Measurements from ENCODE around the gene GALNT7.

GALNT7 gene

DNA sequence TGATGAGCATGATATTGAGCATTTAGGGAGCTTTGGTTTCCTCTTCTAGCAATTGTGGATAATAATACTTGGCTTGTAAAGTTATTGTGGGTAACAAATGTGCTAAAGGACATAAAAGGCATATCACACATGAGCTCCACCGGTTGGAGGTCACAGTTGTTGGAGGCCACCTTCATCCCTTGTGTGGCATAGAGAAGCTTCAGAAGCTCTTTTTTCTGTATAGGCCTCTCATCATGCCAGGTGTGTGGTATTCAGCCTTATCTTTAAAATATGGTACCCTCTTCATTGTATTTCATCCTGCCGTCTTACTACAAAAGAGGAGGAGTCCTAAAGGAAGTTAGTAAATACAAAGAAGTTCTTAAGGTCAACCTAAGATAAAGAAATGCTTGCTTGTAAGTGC is 99.1 kb downstream of the GALNT7 start:
- no peak for DNase-seq (ENCODE audit: low spot score)

DNA sequence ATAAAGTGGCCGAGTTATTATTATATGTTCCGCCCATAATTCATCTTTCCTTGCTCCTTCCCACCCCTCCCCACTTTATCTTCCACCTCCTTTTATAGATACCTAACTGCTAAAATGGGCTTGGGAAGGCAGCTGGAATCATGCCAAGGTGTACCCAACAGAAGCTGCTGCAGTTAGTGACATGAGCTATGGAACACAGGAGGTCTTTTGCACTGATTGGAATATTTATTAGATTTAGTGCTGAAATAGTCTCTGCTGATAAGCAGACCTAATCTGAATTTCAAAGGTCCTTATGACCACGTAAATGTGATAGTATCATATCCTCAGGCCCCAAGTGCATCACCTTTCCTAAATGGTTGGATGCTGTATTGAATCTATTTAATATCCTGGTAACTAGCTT is 100.7 kb downstream of the GALNT7 start:
- DNase-seq (ENCODE audit: low spot score): no peak

GRCh38 chr4:173270312-173271027 is 101.9 kb downstream of the GALNT7 start:
- DNase-seq (ENCODE audit: low spot score): no peak

GRCh38 chr4:173272314-173272713 is 103.7 kb downstream of the GALNT7 start:
- no peak for DNase-seq (ENCODE audit: low spot score)

- DNase-seq (ENCODE audit: low spot score): no peak
These were observed 104.4 kb downstream of the GALNT7 start for GRCh38 chr4:173272996-173273395.

DNA sequence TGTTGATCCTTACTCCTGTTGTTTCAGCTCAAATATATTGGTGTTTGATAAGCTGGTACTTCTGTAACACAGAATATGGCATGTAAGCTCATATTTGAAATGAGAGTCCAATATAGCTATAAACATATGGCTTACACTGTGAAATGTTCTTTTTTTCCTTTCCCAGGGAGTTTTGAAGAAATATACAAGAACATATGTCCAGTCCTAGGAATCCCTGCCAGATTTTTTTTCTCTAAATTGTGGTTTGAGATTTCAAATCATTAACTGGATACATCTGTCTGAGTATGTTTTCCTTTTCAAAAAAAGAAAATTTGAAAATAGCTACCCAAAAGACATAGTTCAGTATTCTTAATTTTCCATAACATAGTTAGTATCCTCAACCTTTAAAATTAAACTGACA is 105.3 kb downstream of the GALNT7 start:
- no peak for DNase-seq (ENCODE audit: low spot score)

- no peak for DNase-seq (ENCODE audit: low spot score)
These were observed 106.1 kb downstream of the GALNT7 start for GRCh38 chr4:173274744-173275143.

- no peak for DNase-seq (ENCODE audit: low spot score)
These were observed 106.5 kb downstream of the GALNT7 start for GRCh38 chr4:173275150-173275549.

- no peak for DNase-seq (ENCODE audit: low spot score)
These were observed 108.7 kb downstream of the GALNT7 start for GRCh38 chr4:173277340-173277739.

DNA sequence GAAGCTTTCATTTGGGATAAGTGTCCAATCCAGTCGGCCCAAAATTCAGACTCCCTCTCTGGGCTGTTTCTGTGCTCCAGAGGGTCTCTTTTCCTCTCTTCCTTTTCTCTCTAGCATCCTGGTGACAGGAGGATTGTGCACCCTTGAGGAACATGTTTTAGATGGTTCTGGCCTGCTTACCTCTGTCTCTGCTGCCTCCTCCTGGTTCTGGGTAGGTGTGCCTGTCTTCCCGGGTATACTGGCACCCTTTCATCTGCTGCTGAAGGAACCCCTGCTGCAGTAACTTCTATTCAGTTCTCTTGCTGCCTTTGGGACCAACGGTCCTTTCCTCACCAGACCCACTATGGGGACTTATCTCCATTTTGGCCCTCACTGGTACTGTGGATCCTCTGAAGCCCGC is 112.4 kb downstream of the GALNT7 start:
- no peak for DNase-seq (ENCODE audit: low spot score)

- no peak for DNase-seq (ENCODE audit: low spot score)
These were observed 113.0 kb downstream of the GALNT7 start for GRCh38 chr4:173281406-173282255.

DNA sequence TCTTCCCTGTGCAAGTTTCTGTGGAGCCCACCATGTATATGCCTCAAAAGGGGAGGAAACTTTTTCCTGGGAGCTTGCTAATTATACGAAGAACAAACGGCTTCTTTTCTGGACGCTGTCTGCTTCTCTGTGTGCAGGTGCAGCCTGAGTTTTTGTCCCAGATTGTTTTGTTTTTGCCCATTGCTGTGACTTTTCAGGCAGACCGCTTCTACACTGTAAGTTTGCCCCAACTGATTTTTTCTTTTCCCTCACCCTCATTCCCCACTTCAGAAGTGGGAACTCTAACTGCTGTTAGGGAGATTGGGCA is 113.6 kb downstream of the GALNT7 start:
- no peak for DNase-seq (ENCODE audit: low spot score)

DNA sequence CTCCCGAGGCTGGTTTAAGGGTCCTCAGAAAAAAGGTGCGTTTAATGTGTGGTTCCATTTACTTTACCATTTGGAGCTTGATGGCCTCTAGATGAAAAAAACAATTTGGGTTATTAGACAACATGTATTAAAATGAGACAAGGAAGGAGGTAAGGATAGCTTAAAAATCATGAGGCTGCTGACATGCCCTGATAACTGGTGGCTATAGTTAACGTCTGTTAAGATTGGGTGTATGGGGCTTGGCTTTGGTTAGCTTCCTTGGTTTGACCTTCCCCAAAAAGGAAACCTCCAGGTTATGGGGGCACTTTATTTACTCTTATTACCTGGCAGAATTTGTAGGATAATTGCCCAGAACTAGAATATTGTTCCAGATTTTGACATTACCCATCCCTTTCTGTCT is 114.0 kb downstream of the GALNT7 start:
- DNase-seq (ENCODE audit: low spot score): no peak

DNA sequence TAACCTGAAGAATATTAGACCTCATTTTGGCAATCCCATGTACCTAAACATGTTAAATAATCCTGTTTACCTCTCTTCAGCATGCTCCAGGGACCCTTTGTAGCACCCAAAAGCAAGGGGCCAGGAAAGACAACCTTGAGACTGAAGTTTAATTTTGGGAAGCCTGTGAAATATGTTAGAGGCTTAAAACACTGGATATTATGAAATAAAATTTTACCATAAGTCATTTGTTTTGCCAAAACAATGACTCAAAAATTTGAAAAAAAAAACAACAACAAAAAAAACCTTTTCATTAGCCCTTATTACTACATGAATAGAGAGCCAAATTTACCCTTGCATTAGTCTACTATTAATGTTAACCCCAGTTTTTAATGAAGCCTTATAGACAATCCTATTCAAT is 115.9 kb downstream of the GALNT7 start:
- DNase-seq (ENCODE audit: low spot score): no peak

DNA sequence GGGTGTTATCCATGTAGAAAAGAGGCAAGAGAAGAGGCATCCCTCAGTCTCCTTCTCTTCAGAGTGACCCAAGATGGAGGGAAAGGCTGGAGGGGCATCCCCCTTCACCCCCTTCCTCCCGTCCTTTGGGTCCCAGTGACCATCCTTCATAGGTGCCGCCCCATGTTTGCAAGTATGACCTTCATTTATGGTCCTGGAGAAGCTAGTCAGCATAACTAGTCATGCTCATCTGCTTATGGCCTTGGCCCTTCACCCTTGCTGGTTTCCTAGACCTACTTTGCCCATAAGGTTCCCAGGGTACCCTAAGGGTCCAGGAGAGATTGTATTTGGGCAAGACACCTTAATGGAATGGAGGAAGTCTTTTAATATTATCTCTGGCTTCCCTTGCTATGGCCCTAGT is 118.9 kb downstream of the GALNT7 start:
- DNase-seq (ENCODE audit: low spot score): no peak

- peak; percentile 33 for DNase-seq (ENCODE audit: low spot score)
These were observed 119.7 kb downstream of the GALNT7 start for GRCh38 chr4:173288296-173288695.

- DNase-seq (ENCODE audit: low spot score): no peak
These were observed 120.2 kb downstream of the GALNT7 start for GRCh38 chr4:173288698-173289352.

DNA sequence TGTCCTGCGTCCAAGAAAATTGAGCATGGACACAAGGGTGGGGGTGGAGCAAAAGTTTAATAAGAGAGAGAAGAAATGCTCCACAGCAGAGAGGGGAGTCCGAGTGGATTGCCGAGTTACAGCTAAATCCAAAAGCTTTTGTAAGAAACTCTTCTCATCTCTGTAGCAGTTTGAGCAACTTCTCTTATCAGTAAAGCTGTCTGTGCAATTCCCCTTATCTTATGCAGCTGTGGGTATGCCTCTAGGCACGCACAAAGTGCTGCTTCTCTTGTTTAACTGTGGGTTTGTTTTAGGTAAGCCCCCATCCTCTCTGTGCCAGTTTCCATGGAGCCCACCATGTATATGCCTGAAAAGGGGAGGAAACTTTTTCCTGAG is 120.7 kb downstream of the GALNT7 start:
- DNase-seq (ENCODE audit: low spot score): no peak

DNA sequence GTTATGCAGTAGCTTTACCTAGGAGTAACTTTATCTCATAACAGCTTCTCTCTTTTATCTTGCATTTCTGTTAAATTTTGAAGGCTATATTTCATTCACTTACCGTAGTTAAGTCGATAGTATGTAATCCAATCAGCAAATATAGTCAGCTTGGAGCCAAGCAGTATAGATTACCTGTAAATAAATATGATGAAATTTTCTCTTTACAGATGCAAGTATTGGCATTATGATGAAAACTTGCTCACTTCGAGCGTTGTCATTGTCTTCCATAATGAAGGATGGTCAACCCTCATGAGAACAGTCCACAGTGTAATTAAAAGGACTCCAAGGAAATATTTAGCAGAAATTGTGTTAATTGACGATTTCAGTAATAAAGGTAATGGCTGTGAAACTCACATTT is 123.3 kb downstream of the GALNT7 start:
- DNase-seq (ENCODE audit: low spot score): no peak

DNA sequence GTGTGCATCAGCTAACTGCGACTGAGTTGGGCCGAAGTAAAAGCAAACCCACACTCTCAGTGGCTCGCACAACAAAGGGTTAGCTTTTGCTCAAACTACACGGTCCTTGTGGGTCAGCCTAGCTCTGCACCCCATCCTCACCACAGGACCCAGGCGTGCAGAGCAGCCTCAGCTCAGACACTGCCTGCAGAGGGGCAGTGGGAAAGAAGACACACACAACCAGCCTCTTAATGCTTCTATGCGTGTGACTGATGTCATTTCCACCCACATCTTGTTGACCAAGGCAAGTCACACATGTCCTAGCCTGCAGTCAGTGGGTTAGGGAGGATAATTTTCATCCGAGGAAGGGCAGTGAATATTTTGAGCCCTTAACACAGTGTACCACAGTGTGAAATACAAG is 125.1 kb downstream of the GALNT7 start:
- no peak for DNase-seq (ENCODE audit: low spot score)

DNA sequence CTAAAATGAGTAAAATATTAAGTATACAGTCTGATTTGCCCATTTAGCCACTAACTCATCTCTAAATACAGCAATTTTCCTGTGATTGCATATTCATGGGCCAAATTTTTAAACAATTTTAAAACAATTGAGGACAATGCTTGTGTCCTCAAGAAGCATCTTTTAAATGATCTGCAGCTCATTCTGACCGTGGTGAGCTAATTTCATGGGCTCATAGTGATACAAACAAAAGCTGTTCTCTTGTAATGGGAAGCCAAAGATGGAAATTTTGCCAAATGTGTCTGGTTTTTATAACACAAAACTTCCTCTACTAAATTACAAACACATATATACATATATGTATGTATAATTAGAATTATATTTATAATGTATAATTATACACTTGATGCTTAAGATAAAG is 125.8 kb downstream of the GALNT7 start:
- no peak for DNase-seq (ENCODE audit: low spot score)

DNA sequence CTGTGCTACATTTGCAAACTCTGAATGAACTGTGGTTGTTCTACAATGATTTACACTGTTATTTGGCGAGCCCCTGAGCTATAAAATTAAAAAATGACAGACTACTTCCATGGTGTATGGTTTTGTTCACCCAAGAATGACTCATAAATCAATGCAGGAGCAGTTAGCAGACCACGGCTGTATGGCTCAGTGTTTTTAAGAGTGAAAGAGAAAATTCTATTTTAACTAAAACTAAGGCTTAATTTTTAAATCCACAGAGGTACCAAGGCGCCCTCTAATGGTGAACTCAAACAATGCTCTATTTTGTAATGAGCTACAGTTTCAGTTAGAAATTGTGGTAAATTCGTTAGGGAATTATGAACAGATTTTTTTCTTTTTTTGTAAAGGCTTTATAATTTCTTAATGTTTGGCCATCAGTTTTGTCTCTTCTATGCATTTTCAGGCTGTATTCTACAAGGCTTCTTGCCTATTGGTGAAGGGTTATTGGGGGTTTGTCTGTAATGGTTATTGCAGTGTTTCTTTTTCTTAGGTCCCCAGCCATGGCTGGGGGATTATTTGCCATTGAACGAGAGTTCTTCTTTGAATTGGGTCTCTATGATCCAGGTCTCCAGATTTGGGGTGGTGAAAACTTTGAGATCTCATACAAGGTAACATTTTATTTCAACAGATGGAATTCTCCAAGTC is 133.0 kb downstream of the GALNT7 start:
- peak; percentile 24 for DNase-seq (ENCODE audit: low spot score)

DNA sequence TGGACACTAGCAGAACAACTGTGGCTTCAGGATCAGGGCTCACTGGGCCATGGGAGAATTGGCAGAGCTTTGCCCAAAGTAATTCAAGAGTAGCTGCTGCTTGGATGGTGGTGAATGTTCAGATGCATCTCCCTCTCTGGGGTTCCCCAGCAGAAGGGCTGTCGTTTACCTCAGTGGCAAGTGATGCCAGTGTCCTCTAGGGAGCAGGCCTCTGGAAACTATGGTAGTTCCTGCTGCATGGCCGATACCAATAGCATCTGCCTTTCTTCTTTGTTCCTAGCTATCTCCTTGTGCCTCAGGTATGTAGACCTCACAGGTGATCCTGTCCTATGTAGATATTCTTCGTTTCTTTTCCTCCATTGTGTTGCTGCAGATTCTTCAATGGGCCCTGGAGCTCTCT is 139.2 kb downstream of the GALNT7 start:
- DNase-seq (ENCODE audit: low spot score): no peak

Measured in germinal center (tissue), 1 donor.